ENCODE results near the gene PCDHGA2.
"Not testable (repeated sequence)": the region's sequence is repeated elsewhere in the genome, so short reads cannot be mapped to it uniquely, and the experiment has no call there.

The PCDHGA2 gene

DNA sequence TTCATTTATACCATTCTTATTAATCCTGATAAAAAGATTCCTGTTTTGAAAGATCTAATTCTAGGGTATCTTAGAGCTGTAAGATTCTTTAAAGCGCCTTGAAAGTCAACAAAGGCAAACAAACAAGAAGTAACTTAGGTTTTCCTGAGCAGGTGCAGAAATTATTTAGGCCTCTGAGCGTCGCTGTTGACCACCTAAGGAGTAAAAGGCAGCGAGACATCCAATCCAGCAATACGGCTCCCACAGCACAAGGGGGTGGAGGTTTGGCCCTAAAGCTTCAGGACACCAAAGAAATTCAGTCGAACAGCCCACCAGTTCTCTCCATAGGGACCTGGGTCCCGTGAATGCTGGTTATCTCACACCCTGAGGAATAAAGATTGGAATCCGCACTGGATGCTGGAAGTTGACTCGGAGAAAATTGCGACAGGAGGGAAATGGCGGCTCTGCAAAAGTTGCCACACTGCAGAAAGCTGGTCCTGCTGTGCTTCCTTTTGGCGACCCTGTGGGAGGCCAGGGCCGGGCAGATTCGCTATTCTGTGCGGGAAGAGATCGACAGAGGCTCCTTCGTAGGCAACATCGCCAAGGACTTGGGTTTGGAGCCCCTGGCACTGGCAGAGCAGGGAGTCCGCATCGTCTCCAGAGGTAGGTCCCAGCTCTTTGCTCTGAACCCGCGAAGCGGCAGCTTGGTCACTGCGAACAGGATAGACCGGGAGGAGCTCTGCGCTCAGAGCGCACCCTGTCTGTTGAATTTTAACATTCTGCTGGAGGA lies at the start of gene PCDHGA2:
TSS of gene PCDHGA2 (plus strand) at position 223 of the 769 bp plus-strand sequence.
- no peak for DNase-seq

- no peak for DNase-seq
Observed at GRCh38 chr5:141298376-141298775, 40.2 kb upstream of the PCDHGA2 start.

DNA sequence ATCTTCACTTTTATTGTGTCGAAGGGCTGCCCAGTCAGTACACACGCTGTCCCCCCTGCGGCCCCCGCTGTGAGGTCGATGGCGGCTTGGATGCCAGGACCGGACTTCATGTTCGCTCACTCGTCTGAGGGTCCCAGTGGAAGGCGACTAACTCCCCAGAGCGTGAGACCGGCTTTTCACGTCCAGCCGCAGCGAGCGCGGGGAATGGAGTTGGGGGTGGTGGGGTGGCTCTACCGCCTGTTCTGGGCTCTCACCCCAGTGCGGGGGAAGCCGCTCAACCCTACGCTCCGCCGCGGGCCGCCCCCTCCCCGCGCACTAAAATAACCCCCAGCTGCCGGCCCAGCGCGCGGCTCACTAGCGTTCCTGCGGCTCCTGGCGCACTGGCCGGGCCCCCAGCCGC lies 34.8 kb upstream of the PCDHGA2 start, which contains the start of gene SLC25A2:
TSS of gene SLC25A2 (minus strand) at position 294 of the 400 bp plus-strand sequence. CDS start at position 110, 184 bp downstream.
- DNase-seq: no peak

DNA sequence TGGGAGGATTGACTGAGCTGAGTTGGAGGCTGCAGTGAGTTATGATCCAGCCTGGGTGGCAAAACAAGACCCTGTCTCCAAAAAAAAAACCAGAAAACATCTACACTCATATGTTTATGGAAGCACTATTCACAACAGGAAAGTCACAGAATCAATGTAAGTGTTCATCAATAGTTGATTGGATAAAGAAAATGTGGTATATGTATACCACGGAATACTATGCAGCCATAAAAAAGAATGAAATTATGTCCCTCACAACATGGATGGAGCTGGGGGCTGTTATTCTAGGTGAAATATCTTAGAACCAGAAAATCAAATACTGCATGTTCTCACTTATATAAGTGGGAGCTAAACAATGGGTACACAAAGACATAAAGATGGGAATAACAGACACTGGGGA lies 31.9 kb upstream of the PCDHGA2 start:
- no peak for DNase-seq

DNA sequence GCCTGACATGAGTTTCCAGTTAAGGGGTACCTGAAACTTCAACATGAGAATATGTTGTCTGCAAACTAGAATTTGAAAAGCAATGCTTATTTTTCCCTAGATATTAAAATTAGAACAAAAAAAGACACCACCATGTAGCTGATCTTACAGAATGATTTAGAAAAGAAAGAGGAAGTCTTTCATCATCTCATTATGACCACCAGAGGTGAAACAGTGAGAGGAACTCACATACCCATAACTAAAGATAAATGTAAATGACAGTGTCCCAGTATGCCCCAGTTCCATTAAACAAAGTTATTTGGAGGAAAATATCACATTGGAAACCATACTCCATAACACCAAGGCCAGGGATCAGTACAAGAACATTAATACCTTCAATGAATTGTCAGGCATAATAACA lies 24.8 kb upstream of the PCDHGA2 start:
- no peak for DNase-seq

DNA sequence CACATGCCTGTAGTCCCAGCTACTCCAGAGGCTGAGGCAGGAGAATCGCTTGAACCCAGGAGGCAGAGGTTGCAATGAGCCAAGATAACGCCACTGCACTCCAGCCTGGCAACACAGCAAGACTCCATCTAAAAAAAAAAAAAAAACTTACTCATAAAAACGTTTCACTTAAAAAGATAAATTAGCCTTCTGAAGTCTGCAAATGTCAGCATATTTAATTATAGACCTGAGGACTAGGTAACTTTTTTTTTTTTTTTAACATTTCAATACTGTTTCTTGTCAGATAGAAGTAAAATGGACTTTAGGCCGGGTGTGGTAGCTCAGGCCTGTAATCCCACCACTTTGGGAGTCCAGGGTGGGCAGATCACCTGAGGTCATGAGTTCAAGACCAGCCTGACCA lies 21.6 kb upstream of the PCDHGA2 start:
- not testable (repeated sequence) for DNase-seq

GRCh38 chr5:141319202-141319601 lies 19.4 kb upstream of the PCDHGA2 start:
- no peak for DNase-seq

DNA sequence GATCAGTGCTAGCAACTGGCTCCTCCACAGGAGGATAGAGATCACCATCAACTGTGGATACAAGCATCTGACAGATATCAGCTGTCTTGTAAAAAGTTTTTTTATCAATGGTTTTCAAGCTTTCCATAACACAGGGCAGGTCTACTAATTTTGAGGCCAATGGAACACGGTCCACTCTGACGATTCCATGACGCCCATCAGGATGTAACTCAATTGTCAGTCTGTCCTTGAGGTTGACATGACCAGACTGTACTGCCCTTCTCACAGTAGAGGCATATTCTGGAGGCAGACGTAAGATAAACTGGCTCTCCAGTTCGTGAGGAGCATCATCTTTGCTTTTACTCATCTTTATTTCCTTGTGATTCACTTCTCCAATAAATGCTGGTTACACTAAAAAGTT lies 18.9 kb upstream of the PCDHGA2 start:
- DNase-seq: no peak

DNA sequence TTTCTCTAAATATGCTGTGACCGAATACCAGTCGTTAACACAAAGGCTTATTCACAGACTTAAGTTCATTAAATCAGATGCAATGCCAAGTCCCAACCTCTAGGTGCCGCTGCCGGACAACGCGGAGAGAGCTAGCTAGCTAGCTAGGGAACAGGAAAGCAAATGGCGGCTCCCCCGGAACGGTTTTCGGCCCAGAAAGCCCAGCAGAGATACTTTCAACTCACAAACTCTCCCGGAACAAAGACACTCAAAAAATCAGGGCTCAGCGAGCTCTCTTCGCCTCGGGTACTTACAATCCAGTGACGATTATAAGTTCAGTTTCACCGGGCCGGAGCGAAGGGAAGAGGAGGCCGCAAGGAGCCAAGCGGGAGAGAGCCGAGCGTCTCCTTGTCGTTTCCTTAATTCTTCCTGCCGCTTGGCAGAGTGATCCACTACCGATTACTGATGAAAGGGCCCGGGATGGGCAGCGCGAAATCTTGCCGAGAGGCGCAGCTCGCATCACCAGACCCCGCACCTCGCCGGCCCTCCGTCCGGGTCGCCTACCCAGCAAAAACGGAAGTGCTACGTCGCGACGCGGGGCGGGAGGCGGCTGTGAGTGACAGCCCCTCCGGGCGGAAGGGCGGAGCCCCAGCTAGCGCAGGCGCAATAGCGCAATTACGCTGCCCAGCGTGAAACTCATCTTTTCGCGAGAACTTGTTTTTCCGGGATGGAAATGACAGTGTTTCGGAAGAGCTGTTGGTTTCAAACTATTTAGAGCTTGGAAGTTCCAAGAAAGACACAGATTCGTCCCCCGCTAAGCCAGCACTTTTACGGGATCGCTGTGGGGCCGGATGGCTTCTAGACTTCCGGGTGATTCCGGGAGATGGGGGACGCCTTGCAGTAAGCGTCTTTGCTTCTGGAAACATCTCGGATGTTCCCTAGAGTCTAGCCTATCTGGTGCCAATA lies 18.1 kb upstream of the PCDHGA2 start, which contains the start of gene TAF7:
TSS of gene TAF7 (minus strand) at position 560 of the 945 bp plus-strand sequence. CDS start 740 bp downstream, outside the sequence.
- peak; percentile 92 for DNase-seq

GRCh38 chr5:141322261-141322660 lies 16.3 kb upstream of the PCDHGA2 start:
- DNase-seq: no peak

DNA sequence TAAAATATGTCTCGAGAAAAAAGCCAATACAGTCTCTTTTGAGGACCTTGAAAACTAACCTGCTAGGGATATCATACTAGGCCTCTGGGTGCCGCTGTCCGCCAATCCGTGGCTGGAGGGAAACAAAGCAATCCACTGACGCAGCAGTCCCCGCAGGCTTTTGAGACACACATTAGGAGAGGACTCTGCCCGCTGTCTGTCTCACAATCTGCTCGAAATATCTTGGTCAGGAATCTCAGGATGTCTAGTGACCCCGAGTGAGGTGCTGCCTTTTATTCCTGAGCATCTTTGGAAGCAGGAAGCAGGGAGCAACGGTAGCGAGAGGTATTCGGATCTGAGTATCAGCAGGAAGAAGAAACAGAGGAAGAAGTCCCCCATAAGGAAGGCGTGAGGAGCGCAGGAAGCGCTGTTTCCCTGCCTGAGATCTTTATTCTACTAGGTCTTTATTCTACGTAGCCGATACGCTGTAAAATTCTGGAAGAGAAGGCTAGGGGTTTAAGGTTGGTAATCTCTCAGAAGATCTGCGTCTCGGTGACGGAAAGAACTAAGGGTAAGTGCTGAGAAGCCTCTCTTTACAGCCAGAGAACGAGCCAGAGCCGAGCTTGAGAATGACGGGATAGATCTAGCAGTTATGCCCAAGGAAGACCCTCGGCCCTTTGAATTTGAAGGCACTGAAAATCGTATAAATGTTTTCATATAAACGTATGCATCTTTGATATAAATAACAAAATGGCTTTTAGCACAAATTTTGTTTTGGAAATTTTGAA lies 12.3 kb upstream of the PCDHGA2 start:
- DNase-seq: peak; percentile 68

DNA sequence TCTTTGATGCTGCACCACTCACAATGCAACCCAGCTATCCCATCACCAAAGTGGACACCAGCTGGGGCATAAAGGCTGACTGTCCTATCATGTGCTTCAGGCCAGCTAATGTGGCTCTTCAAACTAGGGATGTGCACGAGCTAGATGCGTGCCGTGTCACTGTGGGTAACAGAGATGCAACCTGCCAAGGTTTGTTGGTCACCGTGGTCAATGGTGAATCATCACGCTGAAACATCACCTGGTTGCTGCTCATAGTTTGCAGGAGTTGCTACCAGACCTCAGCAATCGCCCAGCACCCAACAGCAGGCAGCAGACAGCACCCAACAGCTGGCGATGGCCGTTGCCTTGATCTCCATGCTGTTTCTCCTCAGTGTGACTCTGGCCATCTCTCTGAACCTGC lies 10.3 kb upstream of the PCDHGA2 start:
- DNase-seq: no peak

DNA sequence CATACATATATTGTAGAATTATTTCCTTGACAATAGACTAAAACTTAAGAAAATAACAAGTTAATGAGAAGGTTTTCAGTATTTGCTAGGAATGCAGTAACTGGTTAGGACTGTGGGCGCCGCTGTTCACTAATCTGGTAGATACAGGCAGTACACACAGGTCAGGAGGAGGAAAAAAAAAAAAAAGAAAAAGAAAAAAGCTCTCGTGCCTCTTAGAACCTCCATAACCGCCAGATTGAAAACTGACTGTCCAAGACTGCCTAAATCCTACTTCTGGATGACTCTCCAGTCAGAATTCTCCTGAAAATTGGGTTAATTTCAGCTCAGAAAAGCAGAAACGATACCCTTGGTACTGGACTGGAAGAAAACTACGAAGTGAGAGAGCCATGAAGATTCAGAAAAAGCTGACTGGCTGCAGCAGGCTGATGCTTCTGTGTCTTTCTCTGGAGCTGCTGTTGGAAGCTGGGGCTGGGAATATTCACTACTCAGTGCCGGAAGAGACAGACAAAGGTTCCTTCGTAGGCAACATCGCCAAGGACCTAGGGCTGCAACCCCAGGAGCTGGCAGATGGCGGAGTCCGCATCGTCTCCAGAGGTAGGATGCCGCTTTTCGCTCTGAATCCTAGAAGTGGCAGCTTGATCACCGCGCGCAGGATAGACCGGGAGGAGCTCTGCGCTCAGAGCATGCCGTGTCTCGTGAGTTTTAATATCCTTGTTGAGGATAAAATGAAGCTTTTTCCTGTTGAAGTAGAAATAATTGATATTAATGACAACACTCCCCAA lies 8.1 kb upstream of the PCDHGA2 start, which contains the start of gene PCDHGA1:
TSS of gene PCDHGA1 (plus strand) at position 216 of the 782 bp plus-strand sequence.
- DNase-seq: peak; percentile 12

DNA sequence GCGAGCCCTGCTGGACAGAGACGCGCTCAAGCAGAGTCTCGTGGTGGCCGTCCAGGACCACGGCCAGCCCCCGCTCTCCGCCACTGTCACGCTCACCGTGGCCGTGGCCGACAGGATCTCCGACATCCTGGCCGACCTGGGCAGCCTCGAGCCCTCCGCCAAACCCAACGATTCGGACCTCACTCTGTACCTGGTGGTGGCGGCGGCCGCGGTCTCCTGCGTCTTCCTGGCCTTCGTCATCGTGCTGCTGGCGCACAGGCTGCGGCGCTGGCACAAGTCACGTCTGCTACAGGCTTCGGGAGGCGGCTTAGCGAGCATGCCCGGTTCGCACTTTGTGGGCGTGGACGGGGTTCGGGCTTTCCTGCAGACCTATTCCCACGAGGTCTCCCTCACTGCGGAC lies 6.0 kb upstream of the PCDHGA2 start:
- not testable (repeated sequence) for DNase-seq

DNA sequence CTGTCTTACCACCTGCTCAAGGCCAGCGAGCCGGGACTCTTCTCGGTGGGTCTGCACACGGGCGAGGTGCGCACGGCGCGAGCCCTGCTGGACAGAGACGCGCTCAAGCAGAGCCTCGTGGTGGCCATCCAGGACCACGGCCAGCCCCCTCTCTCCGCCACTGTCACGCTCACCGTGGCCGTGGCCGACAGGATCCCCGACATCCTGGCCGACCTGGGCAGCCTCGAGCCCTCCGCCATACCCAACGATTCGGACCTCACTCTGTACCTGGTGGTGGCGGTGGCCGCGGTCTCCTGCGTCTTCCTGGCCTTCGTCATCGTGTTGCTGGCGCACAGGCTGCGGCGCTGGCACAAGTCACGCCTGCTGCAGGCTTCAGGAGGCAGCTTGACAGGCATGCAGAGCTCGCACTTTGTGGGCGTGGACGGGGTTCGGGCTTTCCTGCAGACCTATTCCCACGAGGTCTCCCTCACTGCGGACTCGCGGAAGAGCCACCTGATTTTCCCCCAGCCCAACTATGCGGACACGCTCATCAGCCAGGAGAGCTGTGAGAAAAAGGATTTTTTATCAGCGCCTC lies 2.3 kb downstream of the PCDHGA2 start:
- not testable (repeated sequence) for DNase-seq

GRCh38 chr5:141342773-141343172 lies 4.2 kb downstream of the PCDHGA2 start:
- DNase-seq: no peak

- DNase-seq: no peak
Observed at GRCh38 chr5:141343242-141343952, 4.8 kb downstream of the PCDHGA2 start, which contains the start of gene PCDHGA3. PCDHGA3 (plus strand) TSS chr5:141343829; CDS start chr5:141344034, 205 bp downstream.

- no peak for DNase-seq
Observed at GRCh38 chr5:141343953-141344463, 5.4 kb downstream of the PCDHGA2 start.

- no peak for DNase-seq
Observed at GRCh38 chr5:141345327-141345726, 6.8 kb downstream of the PCDHGA2 start.

- DNase-seq: not testable (repeated sequence)
Observed at GRCh38 chr5:141346017-141346416, 7.5 kb downstream of the PCDHGA2 start.

Measured in CD4-positive, alpha-beta T cell treated with Interleukin-4 for 4 hours (primary cell).